SK-N-SH (cell line): ENCODE measurements around the gene CAPZA2.

ENCODE experiments used
- FOXJ3 ChIP-seq: sonication (generic); formaldehyde crosslinking; IDR thresholded peaks from 2 replicates; pipeline ENCODE4 v1.5.1; 2020; ENCODE audit warnings: mild to moderate bottlenecking, missing genetic modification reagents
- FOXM1 ChIP-seq: IDR thresholded peaks from 2 replicates; pipeline ENCODE4 v1.4.0; 2012; ENCODE audit warnings: low read depth, mild to moderate bottlenecking
- GABPA ChIP-seq: IDR thresholded peaks from 2 replicates; pipeline ENCODE4 v1.4.0; 2012; ENCODE audit warnings: low read depth, mild to moderate bottlenecking
- JUND ChIP-seq: IDR thresholded peaks from 2 replicates; pipeline ENCODE4 v1.4.0; 2012
- POLR2AphosphoS5 ChIP-seq: IDR thresholded peaks from 2 replicates; pipeline ENCODE4 v1.6.1; 2012; ENCODE audit warnings: low read depth, low read length
- RAD21 ChIP-seq: IDR thresholded peaks from 2 replicates; pipeline ENCODE4 v1.6.1; 2012; ENCODE audit warnings: mild to moderate bottlenecking, low read length
- RXRA ChIP-seq: IDR thresholded peaks from 2 replicates; pipeline ENCODE4 v1.4.0; 2012; ENCODE audit warnings: low read depth, mild to moderate bottlenecking, borderline replicate concordance
- SIN3A ChIP-seq: IDR thresholded peaks from 2 replicates; pipeline ENCODE4 v1.6.1; 2012; ENCODE audit warnings: low read depth, mild to moderate bottlenecking, low read length, moderate library complexity, borderline replicate concordance
- SMC3 ChIP-seq: IDR thresholded peaks from 2 replicates; pipeline ENCODE4 v1.6.1; 2012; ENCODE audit warnings: low read depth, low read length, improper control_type of control experiment
- TAF1 ChIP-seq: IDR thresholded peaks from 2 replicates; pipeline ENCODE4 v1.6.1; 2012; ENCODE audit warnings: low read depth, mild to moderate bottlenecking, low read length, moderate library complexity, borderline replicate concordance
- YY1 ChIP-seq: IDR thresholded peaks from 2 replicates; pipeline ENCODE4 v1.4.0; 2012; ENCODE audit warnings: low read depth, mild to moderate bottlenecking
- TF ChIP-seq, protein P1 (sequence below): IDR thresholded peaks from 2 replicates; pipeline ENCODE4 v1.6.1; 2012; ENCODE audit warnings: mild to moderate bottlenecking, low read depth, low read length, moderate library complexity
- TF ChIP-seq, protein P2 (sequence below): fragments of 150-350 bp; IDR thresholded peaks from 2 replicates; pipeline ENCODE4 v1.6.1; 2017; ENCODE audit warnings: antibody characterized with exemption, low read length, low read depth, borderline replicate concordance
- TF ChIP-seq, protein P3 (sequence below): fragments of 200-600 bp; sonication (generic); IDR thresholded peaks from 2 replicates; pipeline ENCODE4 v1.6.1; 2017; ENCODE audit warnings: antibody characterized with exemption, mild to moderate bottlenecking, moderate library complexity

DNA sequence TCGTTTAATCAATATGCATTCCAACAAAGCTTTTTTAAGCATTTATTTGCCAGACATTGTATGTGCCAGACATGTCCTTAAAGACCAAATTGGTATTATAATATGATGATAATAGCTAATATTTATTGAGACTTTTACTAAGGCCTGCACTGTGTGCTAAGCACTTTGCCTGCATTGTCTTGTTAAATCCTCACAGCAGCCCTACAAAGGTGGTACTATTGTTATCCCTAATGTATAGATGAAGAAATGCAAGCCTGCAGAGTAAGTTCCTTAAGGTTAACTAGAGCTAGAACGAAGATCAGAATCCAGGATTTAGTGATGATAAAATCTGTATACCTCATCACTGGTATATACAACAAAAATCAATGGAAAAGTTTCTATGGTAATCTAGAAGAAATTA is 5.3 kb upstream of the CAPZA2 start:
- no peak for TF ChIP-seq JUND
- TF ChIP-seq TAF1: no peak
- no peak for TF ChIP-seq GABPA
- no peak for TF ChIP-seq YY1
- TF ChIP-seq, protein P1, sequence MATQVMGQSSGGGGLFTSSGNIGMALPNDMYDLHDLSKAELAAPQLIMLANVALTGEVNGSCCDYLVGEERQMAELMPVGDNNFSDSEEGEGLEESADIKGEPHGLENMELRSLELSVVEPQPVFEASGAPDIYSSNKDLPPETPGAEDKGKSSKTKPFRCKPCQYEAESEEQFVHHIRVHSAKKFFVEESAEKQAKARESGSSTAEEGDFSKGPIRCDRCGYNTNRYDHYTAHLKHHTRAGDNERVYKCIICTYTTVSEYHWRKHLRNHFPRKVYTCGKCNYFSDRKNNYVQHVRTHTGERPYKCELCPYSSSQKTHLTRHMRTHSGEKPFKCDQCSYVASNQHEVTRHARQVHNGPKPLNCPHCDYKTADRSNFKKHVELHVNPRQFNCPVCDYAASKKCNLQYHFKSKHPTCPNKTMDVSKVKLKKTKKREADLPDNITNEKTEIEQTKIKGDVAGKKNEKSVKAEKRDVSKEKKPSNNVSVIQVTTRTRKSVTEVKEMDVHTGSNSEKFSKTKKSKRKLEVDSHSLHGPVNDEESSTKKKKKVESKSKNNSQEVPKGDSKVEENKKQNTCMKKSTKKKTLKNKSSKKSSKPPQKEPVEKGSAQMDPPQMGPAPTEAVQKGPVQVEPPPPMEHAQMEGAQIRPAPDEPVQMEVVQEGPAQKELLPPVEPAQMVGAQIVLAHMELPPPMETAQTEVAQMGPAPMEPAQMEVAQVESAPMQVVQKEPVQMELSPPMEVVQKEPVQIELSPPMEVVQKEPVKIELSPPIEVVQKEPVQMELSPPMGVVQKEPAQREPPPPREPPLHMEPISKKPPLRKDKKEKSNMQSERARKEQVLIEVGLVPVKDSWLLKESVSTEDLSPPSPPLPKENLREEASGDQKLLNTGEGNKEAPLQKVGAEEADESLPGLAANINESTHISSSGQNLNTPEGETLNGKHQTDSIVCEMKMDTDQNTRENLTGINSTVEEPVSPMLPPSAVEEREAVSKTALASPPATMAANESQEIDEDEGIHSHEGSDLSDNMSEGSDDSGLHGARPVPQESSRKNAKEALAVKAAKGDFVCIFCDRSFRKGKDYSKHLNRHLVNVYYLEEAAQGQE: no peak
- no peak for TF ChIP-seq POLR2AphosphoS5
- TF ChIP-seq, protein P2, sequence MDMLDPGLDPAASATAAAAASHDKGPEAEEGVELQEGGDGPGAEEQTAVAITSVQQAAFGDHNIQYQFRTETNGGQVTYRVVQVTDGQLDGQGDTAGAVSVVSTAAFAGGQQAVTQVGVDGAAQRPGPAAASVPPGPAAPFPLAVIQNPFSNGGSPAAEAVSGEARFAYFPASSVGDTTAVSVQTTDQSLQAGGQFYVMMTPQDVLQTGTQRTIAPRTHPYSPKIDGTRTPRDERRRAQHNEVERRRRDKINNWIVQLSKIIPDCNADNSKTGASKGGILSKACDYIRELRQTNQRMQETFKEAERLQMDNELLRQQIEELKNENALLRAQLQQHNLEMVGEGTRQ: no peak
- TF ChIP-seq RAD21: no peak
- TF ChIP-seq, protein P3, sequence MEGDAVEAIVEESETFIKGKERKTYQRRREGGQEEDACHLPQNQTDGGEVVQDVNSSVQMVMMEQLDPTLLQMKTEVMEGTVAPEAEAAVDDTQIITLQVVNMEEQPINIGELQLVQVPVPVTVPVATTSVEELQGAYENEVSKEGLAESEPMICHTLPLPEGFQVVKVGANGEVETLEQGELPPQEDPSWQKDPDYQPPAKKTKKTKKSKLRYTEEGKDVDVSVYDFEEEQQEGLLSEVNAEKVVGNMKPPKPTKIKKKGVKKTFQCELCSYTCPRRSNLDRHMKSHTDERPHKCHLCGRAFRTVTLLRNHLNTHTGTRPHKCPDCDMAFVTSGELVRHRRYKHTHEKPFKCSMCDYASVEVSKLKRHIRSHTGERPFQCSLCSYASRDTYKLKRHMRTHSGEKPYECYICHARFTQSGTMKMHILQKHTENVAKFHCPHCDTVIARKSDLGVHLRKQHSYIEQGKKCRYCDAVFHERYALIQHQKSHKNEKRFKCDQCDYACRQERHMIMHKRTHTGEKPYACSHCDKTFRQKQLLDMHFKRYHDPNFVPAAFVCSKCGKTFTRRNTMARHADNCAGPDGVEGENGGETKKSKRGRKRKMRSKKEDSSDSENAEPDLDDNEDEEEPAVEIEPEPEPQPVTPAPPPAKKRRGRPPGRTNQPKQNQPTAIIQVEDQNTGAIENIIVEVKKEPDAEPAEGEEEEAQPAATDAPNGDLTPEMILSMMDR: no peak
- no peak for TF ChIP-seq FOXJ3 (CRISPR knock-in tag)
- no peak for TF ChIP-seq RXRA
- TF ChIP-seq SMC3: no peak
- TF ChIP-seq FOXM1: no peak
- no peak for TF ChIP-seq SIN3A
